Testis (tissue), 3 donors: ENCODE data around the gene PISD. TPM values are rescaled to one million over a fixed set of nuclear protein-coding genes. Genes with fewer than 3 reads are reported as not detected.
"Not testable (repeated sequence)": the region's sequence is repeated elsewhere in the genome, so short reads cannot be mapped to it uniquely, and the experiment has no call there.

Experiments
- DNase-seq: peaks from one replicate; pipeline ENCODE4 v3.0.0-alpha.2; 2019
- H3K27ac ChIP-seq, 2 donors: fragments of 200-600 bp; sonication (generic); one replicate each; pipeline ENCODE4 v1.5.1; 2019
- H3K27me3 ChIP-seq: fragments of 200-600 bp; sonication (generic); one replicate; pipeline ENCODE4 v1.5.1; 2019
- H3K36me3 ChIP-seq: fragments of 200-600 bp; sonication (generic); one replicate; pipeline ENCODE4 v1.5.1; 2017; ENCODE audit warnings: low read depth; ENCODE audit errors: missing control alignments
- H3K4me1 ChIP-seq: fragments of 200-600 bp; sonication (generic); one replicate; pipeline ENCODE4 v1.5.1; 2019
- H3K4me3 ChIP-seq, 2 donors: fragments of 200-600 bp; sonication (generic); one replicate each; pipeline ENCODE4 v1.5.1; 2017 to 2019
- H3K9me3 ChIP-seq: fragments of 200-600 bp; sonication (generic); one replicate; pipeline ENCODE4 v1.5.1; 2017
- POLR2A ChIP-seq: fragments of 450-650 bp; IDR thresholded peaks from one replicate; pipeline ENCODE4 v1.6.1; 2017; ENCODE audit warnings: antibody characterized with exemption, mild to moderate bottlenecking, moderate library complexity
- WGBS, 2 donors: methylation state at CpG; one replicate each; pipeline ENCODE4 v1.1.5; 2018; 5-methylcytosine and 5-hydroxymethylcytosine counted together
- intact Hi-C: fragments of 100-400 bp; cut with DNase I; formaldehyde crosslinking; loops from one replicate; pipeline ENCODE4 v1.15.1; 2023; ENCODE audit warnings: low total_unique reads
- polyA plus RNA-seq: library from polyadenylated mRNA; stranded (reverse); fragments of 350-450 nt; fragmentation: Illumina TruSeq; extraction: RNeasy Lipid Tissue Mini Kit (QIAGEN cat#74804); gene quantifications from one replicate; pipeline ENCODE4 v1.2.3, GENCODE V29; 2014; ENCODE audit warnings: low read depth, low replicate concordance; ENCODE audit not compliant: insufficient read depth
- total RNA-seq, 2 donors: library from RNA; depleted of rRNA; stranded (reverse); fragments of >200 nt; gene quantifications; one replicate each; pipeline ENCODE4 v1.2.3, GENCODE V29; 2016
- TF ChIP-seq, protein P1 (sequence below), 3 experiments: fragments of 450-650 bp in 2 of 3; fragments of 200-600 bp in 1 of 3; sonication (generic) in 1 of 3; IDR thresholded peaks; one replicate each; pipeline ENCODE4 v1.5.1; 2016 to 2019; ENCODE audit warnings: antibody characterized with exemption in 3 of 3, mild to moderate bottlenecking in 2 of 3, moderate library complexity in 1 of 3

PISD gene
- total and polyA plus RNA-seq, 3 donors from 2014 or later, result 93.5 to 126 (median 120) TPM

GRCh38 chr22:31662668-31663037 lies 638 bp upstream of the PISD start:
- H3K27ac ChIP-seq, result peak overlapping the region in 1 of 2 donors; percentile 36
- H3K9me3 ChIP-seq, result no peaks in the 10 kb centered on the region
- no peak for DNase-seq
- H3K4me1 ChIP-seq, result peaks cover 3% of the 10 kb centered on the region
- H3K27me3 ChIP-seq, result no peaks in the 10 kb centered on the region
- H3K4me3 ChIP-seq, result peak overlapping the region; percentile 68 to 99
- 47 to 49% methylated on average over 8 of the region's 8 CpGs for WGBS, 2 donors
- intact Hi-C loops, result no loop called here
- no peak for TF ChIP-seq POLR2A
- TF ChIP-seq, protein P1, sequence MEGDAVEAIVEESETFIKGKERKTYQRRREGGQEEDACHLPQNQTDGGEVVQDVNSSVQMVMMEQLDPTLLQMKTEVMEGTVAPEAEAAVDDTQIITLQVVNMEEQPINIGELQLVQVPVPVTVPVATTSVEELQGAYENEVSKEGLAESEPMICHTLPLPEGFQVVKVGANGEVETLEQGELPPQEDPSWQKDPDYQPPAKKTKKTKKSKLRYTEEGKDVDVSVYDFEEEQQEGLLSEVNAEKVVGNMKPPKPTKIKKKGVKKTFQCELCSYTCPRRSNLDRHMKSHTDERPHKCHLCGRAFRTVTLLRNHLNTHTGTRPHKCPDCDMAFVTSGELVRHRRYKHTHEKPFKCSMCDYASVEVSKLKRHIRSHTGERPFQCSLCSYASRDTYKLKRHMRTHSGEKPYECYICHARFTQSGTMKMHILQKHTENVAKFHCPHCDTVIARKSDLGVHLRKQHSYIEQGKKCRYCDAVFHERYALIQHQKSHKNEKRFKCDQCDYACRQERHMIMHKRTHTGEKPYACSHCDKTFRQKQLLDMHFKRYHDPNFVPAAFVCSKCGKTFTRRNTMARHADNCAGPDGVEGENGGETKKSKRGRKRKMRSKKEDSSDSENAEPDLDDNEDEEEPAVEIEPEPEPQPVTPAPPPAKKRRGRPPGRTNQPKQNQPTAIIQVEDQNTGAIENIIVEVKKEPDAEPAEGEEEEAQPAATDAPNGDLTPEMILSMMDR (IDR thresholded peaks at IDR 0.05), result no peak
- no peaks in the 10 kb centered on the region for H3K36me3 ChIP-seq

DNA sequence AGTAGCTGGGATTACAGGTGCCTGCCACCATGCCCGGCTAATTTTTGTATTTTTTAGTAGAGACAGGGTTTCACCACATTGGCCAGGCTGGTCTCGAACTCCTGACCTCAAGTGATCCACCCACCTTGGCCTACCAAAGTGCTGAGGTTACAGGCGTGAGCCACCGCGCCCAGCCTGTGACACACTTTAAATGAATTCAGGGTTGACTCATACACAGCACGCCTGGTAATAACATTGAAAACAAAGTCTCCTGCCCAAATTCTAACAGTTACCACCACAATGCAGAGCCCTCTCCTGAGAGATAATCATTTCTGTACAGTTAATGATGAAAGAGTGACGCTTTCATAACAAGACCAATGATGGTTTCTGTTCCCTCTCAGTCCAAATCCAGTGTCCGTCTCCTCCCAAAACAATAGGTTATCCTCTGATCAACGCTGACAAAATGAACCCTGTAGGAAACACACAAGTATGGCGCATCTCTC lies 1.1 kb downstream of the PISD start:
- H3K36me3 ChIP-seq, H3K27ac ChIP-seq, H3K9me3 ChIP-seq, intact Hi-C loops, H3K4me1 ChIP-seq, DNase-seq, H3K27me3 ChIP-seq: not testable (repeated sequence)
- WGBS, 2 donors, result 46 to 50% methylated on average over 10 of the region's 10 CpGs
- peak overlapping the region; percentile 68 to 99 for H3K4me3 ChIP-seq

DNA sequence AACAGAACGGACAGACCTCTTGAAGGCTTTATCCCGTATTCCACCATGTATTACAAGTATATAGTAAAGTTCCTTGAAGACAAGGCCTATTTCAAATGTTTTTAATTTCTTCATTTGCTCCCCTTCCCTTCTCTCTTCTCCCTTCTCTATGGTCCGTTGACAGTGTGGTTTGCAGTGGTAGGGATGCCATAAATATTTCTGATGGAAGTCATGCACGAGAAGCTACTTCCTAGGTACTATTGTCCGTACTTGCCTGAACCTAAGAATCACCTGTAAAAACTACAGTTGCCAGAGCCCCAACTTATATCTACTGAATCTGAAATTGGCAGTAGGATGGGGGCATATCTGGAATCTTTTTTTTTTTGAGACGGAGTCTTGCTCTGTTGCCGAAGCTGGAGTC lies 2.8 kb downstream of the PISD start:
- H3K4me3 ChIP-seq, result no peak overlapping the region
- no peaks in the 10 kb centered on the region for H3K9me3 ChIP-seq
- H3K36me3 ChIP-seq, result no peaks in the 10 kb centered on the region
- peaks cover 3% of the 10 kb centered on the region for H3K4me1 ChIP-seq
- no peak overlapping the region for H3K27ac ChIP-seq
- TF ChIP-seq, protein P1 (IDR thresholded peaks at IDR 0.05), result no peak
- TF ChIP-seq POLR2A, result no peak
- intact Hi-C loops, result no loop called here
- no peak for DNase-seq
- WGBS, 2 donors, result 75 to 80% methylated on average over 7 of the region's 7 CpGs
- H3K27me3 ChIP-seq, result no peaks in the 10 kb centered on the region

- no peak overlapping the region for H3K27ac ChIP-seq
- no peaks in the 10 kb centered on the region for H3K9me3 ChIP-seq
- no peak overlapping the region for H3K4me3 ChIP-seq
- no peaks in the 10 kb centered on the region for H3K36me3 ChIP-seq
- no peak for DNase-seq
- TF ChIP-seq, protein P1 (IDR thresholded peaks at IDR 0.05), result no peak
- no peak for TF ChIP-seq POLR2A
- H3K4me1 ChIP-seq, result no peaks in the 10 kb centered on the region
- 91% methylated on average over 3 to 5 of the region's 5 CpGs for WGBS, 2 donors
- intact Hi-C loops, result no loop called here
- no peaks in the 10 kb centered on the region for H3K27me3 ChIP-seq
These were observed 7.6 kb downstream of the PISD start for GRCh38 chr22:31654408-31654807.

DNA sequence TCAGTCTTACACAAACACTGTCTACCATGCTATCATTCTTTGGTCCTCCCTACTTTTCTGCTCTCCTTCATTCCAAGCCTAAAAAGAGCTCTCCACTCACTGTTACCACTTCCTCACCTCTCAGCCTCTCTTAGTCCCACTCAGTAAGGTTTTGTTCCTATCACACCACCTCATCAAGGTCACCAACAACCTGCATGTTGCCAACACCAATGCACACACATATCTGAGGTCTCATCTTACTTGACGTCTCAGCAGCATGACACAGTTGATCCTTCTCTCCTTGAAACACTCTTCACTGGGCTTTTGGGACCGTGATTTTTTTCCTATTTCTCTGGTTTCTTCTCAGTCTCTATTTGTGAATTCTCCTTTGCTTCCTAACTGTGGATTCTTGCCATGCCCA lies 8.1 kb downstream of the PISD start:
- Histone ChIP-seq H3K4me1 (no peaks in the 10 kb centered on the region), H3K9me3 (no peaks in the 10 kb centered on the region), H3K27ac (no peak overlapping the region), H3K27me3 (no peaks in the 10 kb centered on the region), H3K4me3 (no peak overlapping the region), H3K36me3 (no peaks in the 10 kb centered on the region)
- DNase-seq, result no peak
- TF ChIP-seq, protein P1 (IDR thresholded peaks at IDR 0.05), result no peak
- TF ChIP-seq POLR2A, result no peak
- intact Hi-C loops, result no loop called here
- 70 to 87% methylated on average over 2 of the region's 2 CpGs for WGBS, 2 donors
